ENCODE data around the gene CALD1.

Gene CALD1

DNA sequence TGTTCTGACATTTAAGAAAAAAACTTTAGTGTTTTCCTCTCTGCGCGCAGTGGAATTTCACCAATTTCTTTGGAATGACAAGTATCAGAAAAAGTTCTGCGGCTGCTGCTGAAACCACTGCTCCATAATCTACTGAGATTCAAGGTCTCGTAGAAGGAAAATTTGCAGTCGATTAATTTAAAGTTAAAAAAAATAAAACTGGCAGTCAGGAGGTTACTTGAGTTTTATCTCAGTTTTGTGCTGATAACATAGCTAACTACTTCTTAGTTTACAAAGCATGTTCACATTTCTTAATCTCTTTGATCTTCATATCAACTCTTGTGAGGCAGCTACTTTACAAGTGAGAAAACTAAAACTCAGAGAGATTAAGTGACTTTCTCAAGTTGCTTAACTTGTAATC is 18.2 kb upstream of the CALD1 start:
- DNase-seq (ENCODE audit: low read depth): peak; percentile 71

DNA sequence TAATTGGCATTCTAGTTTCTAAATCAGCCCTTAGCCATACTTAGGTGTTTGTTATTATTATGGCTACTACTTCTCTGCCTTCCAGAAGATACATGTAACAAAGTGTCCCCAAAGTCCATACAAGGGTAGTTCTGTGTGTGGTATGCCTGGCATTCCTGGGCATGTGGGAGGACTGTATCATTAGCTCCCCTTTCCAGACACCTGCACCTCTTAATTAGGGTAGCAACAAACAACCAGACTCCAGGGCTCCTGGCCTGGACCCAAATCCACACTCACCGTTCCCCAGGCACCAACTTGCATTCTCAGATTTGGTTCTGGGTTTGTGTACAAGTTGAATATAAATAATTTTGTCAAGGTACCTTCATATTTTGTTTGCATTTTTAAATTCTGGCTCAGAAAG is 15.5 kb upstream of the CALD1 start:
- DNase-seq (ENCODE audit: low read depth): no peak

- DNase-seq (ENCODE audit: low read depth): no peak
Observed at GRCh38 chr7:134764365-134764764, 15.1 kb upstream of the CALD1 start.

DNA sequence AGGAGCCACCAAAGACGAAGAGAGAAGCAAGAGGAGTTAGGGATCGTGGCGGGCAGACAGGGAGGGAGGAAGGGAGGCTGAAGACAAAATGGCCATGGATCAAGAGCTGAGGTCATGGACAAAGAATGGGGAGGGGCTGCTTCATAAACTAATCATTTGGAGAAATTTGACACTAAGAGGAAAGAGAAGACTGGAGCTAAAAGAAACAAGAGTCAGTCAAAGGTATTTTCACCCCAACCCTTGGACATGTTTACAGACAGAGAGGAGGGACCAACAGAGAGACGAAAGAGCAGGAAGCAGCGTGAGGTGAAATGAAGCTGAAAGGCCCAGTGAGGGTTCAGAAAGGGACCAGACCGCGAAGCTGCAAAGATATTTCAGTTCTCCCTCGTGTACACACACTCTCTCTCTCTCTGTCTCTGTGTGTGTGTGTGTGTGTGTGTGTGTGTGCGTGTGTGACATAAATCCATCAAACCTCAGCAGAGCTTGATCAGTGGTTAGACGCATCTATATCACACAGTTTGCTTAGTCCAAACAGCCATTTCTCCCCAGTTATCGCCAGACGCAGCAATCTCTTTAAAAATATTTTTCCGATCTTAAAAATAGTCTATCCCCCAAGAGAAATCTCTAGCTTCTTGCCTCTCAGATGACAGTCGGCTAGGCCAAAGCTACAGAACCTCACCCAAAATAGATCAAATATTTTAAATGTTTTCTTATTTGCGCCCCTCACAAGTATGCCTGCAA is 12.5 kb upstream of the CALD1 start:
- peak; percentile 70 for DNase-seq (ENCODE audit: low read depth)

DNA sequence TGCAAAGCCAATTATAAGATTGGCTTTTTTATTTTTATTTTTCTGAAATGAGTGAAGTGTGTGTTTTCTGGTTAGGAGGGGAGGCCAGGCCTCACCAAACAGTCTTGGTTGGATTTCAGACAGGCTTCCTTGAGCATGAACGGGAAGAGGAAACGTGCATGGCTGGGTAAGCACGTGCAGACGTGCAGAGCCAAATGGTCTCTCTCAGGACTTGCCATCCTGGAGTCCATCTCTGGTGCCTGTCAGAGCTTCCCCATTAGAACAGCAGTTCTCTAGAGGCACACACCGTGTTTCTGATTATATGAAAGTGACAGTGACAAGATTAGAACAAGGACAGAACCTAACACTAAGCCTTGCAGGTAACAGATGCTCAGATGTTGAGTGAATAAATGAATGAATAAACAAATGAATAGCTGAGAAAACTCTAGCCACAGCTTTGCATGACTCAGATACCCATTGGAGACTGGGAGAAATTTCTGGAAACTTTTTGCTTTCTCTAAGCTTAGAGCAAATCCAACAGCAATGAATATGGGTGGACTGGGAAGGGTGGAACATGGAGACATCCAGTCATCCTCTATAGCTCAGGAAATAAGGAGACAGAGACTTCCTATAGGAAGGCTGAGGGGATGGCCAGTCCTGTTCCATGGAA is 11.8 kb upstream of the CALD1 start:
- peak; percentile 34 for DNase-seq (ENCODE audit: low read depth)

- no peak for DNase-seq (ENCODE audit: low read depth)
Observed at GRCh38 chr7:134768243-134768642, 11.2 kb upstream of the CALD1 start.

GRCh38 chr7:134770676-134771075 is 8.8 kb upstream of the CALD1 start:
- no peak for DNase-seq (ENCODE audit: low read depth)

DNA sequence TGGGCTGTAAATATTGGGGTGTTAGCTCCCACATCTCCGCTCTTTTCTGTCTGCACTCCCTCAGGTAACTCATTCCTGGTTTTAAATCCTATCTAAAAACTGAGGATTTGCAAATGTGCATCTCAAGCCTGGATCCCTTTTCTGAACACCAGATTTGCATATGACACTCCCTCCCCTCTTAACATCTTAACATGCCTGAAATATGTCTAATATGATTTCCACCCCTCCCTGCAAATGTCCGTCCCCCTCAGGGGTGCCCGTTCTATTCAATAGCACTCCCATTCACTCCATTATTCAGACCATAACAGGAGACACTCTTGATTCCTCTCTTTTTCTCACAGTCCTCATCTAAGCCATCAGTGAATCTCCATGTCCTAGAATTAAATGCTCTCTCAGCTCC is 8.3 kb upstream of the CALD1 start:
- no peak for DNase-seq (ENCODE audit: low read depth)

GRCh38 chr7:134771889-134772288 is 7.5 kb upstream of the CALD1 start:
- DNase-seq (ENCODE audit: low read depth): no peak

- DNase-seq (ENCODE audit: low read depth): no peak
Observed at GRCh38 chr7:134772401-134772800, 7.0 kb upstream of the CALD1 start.

GRCh38 chr7:134773164-134773563 is 6.3 kb upstream of the CALD1 start:
- no peak for DNase-seq (ENCODE audit: low read depth)

DNA sequence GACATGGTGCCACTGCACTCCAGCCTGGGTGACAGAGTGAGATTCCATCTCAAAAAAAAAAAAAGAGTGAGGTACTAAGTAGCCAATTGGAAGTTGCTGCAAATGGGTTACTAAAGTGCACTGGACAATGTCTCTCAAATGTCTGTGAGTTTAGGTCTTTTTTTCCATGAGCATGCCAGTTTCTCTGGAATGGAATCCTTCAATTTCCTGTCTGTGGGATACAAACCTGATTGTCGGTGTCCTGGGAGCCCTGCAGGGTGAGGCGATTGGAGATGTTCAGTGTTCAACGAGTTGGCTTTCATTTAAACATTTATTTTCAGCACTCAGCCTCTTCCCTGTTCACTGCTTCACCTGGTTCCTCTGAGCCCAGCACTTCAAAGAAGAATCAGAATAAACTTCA is 5.3 kb upstream of the CALD1 start:
- DNase-seq (ENCODE audit: low read depth): peak; percentile 51

DNA sequence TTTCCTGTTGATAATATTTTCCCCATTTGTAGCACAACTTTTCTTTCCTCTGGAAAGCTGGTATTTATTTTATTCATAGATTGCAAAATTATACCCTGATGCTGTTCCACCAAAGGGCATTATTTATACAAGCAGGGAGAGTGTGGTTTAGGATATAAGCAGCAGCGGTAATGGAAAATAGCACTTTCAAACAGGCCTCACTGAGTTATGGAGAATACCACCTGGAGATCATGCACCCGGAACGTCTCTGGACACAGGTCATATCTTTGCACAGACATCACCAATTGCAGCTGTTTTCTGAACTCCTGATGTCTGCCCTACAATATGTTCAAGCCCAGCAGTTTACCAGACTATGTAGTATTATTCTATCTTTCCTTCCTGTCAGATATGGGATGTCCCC is 2.0 kb upstream of the CALD1 start:
- no peak for DNase-seq (ENCODE audit: low read depth)

DNA sequence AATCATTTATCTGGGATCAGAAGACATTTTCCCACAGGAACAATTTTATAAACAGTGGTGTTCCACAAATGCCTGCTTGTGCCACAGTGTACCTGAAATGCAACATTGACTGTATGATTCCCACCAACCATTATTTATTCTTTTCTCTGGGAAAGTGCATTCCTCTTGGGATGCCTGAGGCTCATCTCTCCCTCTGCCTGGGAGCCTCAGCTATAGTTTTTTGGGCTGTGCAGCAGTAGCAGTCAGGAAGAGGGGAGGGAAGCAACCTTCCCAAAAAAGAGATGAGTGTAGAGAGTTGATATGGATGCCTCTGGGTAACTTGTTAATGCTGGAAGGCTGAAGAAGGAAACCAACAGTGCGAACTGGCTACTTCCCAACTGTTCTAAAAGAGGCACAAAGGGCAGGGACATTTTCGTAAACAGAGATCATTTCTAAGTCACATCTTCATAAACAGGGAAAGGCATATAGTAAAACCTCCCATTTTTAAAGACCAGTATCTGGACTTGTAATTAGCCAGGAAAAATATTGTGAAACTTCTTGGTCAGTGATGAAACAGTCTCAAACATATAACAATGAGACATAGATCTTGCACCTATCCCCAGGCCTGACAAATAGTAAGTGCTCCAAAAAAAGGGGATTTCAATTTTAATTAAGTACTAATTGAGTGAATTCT is 1.4 kb upstream of the CALD1 start:
- DNase-seq (ENCODE audit: low read depth): peak; percentile 76

DNA sequence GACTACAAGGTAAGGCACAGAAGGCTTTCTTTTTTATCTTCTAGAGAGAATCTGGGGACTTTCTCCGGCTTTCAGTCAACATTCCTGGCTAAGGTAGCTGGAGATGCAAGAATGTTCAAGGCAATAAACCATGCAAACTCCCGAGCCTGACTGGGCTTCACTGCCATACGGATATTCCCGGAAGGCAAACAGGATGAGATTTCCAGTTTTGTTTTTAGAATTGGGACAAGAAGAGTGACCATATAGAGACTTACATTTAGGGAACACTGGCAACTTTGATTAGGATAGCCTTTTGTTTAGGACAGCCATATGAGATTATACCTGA is 269 bp downstream of the CALD1 start:
- no peak for DNase-seq (ENCODE audit: low read depth)

GRCh38 chr7:134780166-134780828 is 863 bp downstream of the CALD1 start:
- DNase-seq (ENCODE audit: low read depth): peak; percentile 49

- peak; percentile 52 for DNase-seq (ENCODE audit: low read depth)
Observed at GRCh38 chr7:134781171-134781570, 1.7 kb downstream of the CALD1 start.

GRCh38 chr7:134782121-134782623 is 2.7 kb downstream of the CALD1 start:
- DNase-seq (ENCODE audit: low read depth): peak; percentile 61

GRCh38 chr7:134783294-134784069 is 4.0 kb downstream of the CALD1 start:
- peak; percentile 34 for DNase-seq (ENCODE audit: low read depth)

DNA sequence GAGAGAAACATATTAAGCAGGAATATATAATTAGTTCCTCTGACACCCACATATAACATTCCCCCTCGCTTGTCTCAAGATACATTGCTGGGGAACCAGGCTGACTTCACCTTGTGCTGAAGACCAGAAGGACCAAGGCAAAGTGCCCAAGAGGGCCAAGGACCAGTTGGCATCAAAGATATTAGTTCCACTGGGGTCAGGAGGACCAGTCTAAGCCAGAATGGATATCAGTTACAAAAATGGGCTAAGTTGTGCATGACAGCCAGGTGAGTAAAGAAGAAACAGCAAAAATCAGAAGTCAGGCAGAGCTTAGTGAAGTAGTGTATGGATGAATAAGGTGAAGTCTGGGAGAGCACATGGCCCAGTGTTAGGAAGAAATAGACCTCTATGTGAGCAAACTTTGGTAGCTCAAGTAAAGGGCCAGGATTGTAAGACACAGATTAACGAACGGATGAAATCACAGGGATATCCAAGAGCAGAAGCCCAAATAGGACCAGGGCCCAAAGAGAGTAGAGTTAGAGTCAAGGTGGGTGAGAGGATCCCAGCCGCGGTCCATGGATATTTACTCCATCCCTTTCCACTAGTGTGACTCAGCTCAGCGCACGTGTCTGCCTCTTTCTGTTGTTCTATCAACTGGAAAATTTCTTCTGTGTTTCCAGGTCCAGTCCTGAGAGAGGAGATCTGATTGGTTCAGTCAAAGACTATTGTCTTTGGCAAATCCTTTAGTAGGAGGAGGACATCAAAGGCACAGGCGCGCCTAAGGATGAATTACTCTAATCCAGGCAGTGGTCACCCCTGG is 5.0 kb downstream of the CALD1 start:
- DNase-seq (ENCODE audit: low read depth): peak; percentile 51

DNA sequence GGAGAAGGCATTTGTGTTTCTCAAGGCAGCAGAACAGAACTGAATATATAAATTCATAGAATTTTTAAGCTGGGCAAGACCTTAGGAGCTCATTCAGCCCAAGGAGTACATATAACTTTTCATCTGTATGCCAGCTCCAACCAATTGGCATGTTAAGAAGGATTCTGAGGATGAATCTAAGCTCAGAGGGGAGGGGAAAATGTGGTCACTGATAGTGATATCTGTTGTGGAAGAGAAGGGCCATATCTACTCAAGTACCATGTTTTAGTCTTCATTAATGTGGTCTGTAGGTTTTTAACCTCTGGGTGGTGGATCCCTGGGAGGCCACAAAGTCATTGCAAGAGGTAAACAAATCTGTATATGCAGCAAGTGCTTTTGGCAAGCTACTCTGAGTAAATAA is 6.4 kb downstream of the CALD1 start:
- DNase-seq (ENCODE audit: low read depth): peak; percentile 45

Measured in EH (cell line).